ENCODE data around the gene TMEM74B. TPM values are rescaled to one million over a fixed set of nuclear protein-coding genes. Genes with fewer than 3 reads are reported as not detected.

The TMEM74B gene
- polyA plus RNA-seq, 3 donors, result not detected

DNA sequence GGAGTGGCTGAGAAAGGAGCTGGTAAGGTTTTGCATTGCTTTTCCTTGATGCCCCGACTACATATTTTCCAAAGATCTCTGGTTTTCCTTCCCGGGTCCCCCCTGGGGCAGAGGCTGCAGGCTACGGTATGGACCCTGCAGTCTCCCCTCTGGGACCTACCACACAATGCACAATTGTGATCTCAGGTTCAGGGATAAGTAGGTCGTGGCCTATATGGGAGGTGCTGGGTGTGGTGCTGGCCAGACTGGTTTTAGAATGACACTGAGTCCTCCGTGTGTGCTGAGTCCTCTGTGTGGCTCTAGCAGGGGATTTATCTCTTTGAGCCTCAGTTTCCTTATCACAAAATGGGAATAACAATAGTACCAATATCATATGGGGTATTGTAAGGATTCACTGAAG, 18.8 kb upstream of the TMEM74B start:
- 94% methylated on average over 3 of the region's 5 CpGs for WGBS (ENCODE audit: insufficient coverage)
- no peak overlapping the region for H3K9ac ChIP-seq (ENCODE audit: insufficient read depth, low read length, poor library complexity, severe bottlenecking)

DNA sequence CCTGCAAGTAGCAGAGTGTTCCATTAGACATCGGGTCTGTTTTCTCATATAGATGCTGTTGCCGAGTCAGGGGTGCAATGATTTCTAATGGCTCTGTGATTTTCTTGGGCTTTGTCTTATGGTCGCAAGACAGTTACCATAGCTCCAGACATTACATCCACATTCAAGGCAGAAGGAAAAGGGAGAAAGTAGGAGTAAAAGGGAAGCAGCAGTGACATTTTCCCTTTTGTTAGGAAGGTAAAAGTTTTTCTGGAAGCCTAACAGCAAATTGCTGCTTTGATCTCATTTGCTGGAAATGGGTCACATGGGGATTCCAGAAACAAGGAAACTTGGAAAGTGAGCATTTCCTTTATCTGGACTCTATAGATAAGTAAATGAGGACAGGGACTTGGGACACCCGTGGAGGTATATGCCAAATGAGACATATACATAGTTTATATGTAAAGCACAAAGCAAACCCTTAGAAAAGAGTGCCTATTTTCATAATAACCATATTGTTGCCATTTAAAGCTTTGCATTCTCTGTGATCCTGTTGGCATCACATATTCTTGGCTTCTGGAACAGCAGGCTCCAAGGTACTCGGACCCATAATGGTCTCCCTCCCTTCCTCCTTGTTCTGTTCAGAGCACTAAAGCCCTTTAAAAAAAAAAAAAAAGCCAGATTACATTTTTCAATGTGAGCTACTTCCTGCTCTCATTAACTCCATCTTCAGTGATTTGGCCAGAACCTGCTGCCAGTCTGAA, 18.2 kb upstream of the TMEM74B start, which contains the start of gene C20orf202:
Gene C20orf202, plus strand, starts transcription at position 693 of the 743 bp plus-strand sequence. CDS start 132 bp downstream, outside the sequence.
- no peak within 1 kb of the TSS for H3K27ac ChIP-seq (ENCODE audit: low read depth in 1 of 2, low read length in 2 of 2)
- H3K4me1 ChIP-seq (ENCODE audit: control insufficient read depth in 1 of 2, insufficient read depth in 2 of 2, low read length in 2 of 2), result no peaks in the 10 kb centered on the region
- 96% methylated on average over 2 of the region's 5 CpGs for WGBS (ENCODE audit: insufficient coverage)
- H3K27me3 ChIP-seq (ENCODE audit: control insufficient read depth in 2 of 2, insufficient read depth in 2 of 2, low read length in 2 of 2), result no peaks in the 10 kb centered on the region
- H3K4me2 ChIP-seq (replicated peaks; ENCODE audit: extremely low read depth, low read length, poor library complexity, severe bottlenecking), result no peak within 1 kb of the TSS
- Mint-ChIP-seq H3K27ac (no peak within 1 kb of the TSS), H3K36me3 (no peaks in the 10 kb centered on the region), H3K4me1 (peaks cover 5% of the 10 kb centered on the region), H3K27me3 (ENCODE audit: low read depth in 3 of 3) (peaks cover 0 to 2% (median 0%) of the 10 kb centered on the region in 3 donors), H3K9me3 (no peaks in the 10 kb centered on the region), H3K4me3 (no peak within 1 kb of the TSS)
- H4K20me1 ChIP-seq (ENCODE audit: insufficient read depth, low read length), result no peaks in the 10 kb centered on the region
- no peaks in the 10 kb centered on the region for H3K79me2 ChIP-seq (ENCODE audit: insufficient read depth, low read length)
- H3K9ac ChIP-seq (ENCODE audit: insufficient read depth, low read length, poor library complexity, severe bottlenecking), result no peak within 1 kb of the TSS
- H3K36me3 ChIP-seq (replicated peaks in 1 of 2; ENCODE audit: control insufficient read depth in 1 of 2, insufficient read depth in 2 of 2, low read length in 2 of 2), result no peaks in the 10 kb centered on the region
- no peak within 1 kb of the TSS for H3K4me3 ChIP-seq (replicated peaks in 1 of 3; ENCODE audit: low read depth in 2 of 3, low read length in 3 of 3)
- TF ChIP-seq, protein P1, sequence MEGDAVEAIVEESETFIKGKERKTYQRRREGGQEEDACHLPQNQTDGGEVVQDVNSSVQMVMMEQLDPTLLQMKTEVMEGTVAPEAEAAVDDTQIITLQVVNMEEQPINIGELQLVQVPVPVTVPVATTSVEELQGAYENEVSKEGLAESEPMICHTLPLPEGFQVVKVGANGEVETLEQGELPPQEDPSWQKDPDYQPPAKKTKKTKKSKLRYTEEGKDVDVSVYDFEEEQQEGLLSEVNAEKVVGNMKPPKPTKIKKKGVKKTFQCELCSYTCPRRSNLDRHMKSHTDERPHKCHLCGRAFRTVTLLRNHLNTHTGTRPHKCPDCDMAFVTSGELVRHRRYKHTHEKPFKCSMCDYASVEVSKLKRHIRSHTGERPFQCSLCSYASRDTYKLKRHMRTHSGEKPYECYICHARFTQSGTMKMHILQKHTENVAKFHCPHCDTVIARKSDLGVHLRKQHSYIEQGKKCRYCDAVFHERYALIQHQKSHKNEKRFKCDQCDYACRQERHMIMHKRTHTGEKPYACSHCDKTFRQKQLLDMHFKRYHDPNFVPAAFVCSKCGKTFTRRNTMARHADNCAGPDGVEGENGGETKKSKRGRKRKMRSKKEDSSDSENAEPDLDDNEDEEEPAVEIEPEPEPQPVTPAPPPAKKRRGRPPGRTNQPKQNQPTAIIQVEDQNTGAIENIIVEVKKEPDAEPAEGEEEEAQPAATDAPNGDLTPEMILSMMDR (IDR thresholded peaks at IDR 0.05), result no peak
- intact Hi-C loops (cut with micrococcal nuclease), result no loop called here
- H3K9me3 ChIP-seq (replicated peaks in 1 of 2; ENCODE audit: control insufficient read depth in 1 of 2, insufficient read depth in 1 of 2, low read length in 2 of 2), result no peaks in the 10 kb centered on the region
- no peak for DNase-seq
- H2AFZ ChIP-seq (ENCODE audit: insufficient read depth, low read depth, low read length, poor library complexity, severe bottlenecking), result no peak within 1 kb of the TSS

More for the DNA sequence above, 18.8 kb upstream of the TMEM74B start:
- DNase-seq, result no peak
- Mint-ChIP-seq H3K9me3 (no peaks in the 10 kb centered on the region), H3K36me3 (no peaks in the 10 kb centered on the region), H3K4me1 (peaks cover 5% of the 10 kb centered on the region), H3K27ac (no peak overlapping the region), H3K4me3 (no peak overlapping the region), H3K27me3 (ENCODE audit: low read depth in 3 of 3) (peaks cover 0 to 2% (median 2%) of the 10 kb centered on the region in 3 donors)
- no peak overlapping the region for H3K27ac ChIP-seq (ENCODE audit: low read depth in 1 of 2, low read length in 2 of 2)
- TF ChIP-seq, protein P1 (IDR thresholded peaks at IDR 0.05), result no peak
- H2AFZ ChIP-seq (ENCODE audit: insufficient read depth, low read depth, low read length, poor library complexity, severe bottlenecking), result no peak overlapping the region
- intact Hi-C loops (cut with micrococcal nuclease), result no loop called here
- no peaks in the 10 kb centered on the region for H3K36me3 ChIP-seq (replicated peaks in 1 of 2; ENCODE audit: control insufficient read depth in 1 of 2, insufficient read depth in 2 of 2, low read length in 2 of 2)
- no peak overlapping the region for H3K4me3 ChIP-seq (replicated peaks in 1 of 3; ENCODE audit: low read depth in 2 of 3, low read length in 3 of 3)
- no peaks in the 10 kb centered on the region for H4K20me1 ChIP-seq (ENCODE audit: insufficient read depth, low read length)
- no peaks in the 10 kb centered on the region for H3K79me2 ChIP-seq (ENCODE audit: insufficient read depth, low read length)
- H3K4me2 ChIP-seq (replicated peaks; ENCODE audit: extremely low read depth, low read length, poor library complexity, severe bottlenecking), result no peak overlapping the region
- no peaks in the 10 kb centered on the region for H3K27me3 ChIP-seq (ENCODE audit: control insufficient read depth in 2 of 2, insufficient read depth in 2 of 2, low read length in 2 of 2)
- no peaks in the 10 kb centered on the region for H3K9me3 ChIP-seq (replicated peaks in 1 of 2; ENCODE audit: control insufficient read depth in 1 of 2, insufficient read depth in 1 of 2, low read length in 2 of 2)
- H3K4me1 ChIP-seq (ENCODE audit: control insufficient read depth in 1 of 2, insufficient read depth in 2 of 2, low read length in 2 of 2), result no peaks in the 10 kb centered on the region

Measured in CD14-positive monocyte (primary cell).